Body of pancreas (tissue), 4 donors: Measurements from ENCODE around the gene HMCN2. TPM values are rescaled to one million over a fixed set of nuclear protein-coding genes. Genes with fewer than 3 reads are reported as not detected.

ENCODE experiments used
- ATAC-seq: fragments of 150-250 bp; one replicate; pipeline ENCODE4 v1.9.1; 2016
- DNase-seq, 4 donors: peaks; one replicate each; pipeline ENCODE4 v3.0.0-alpha.2; 2019
- H3K27ac ChIP-seq, 4 donors: fragments of 200-600 bp; sonication (generic); 1 replicate in 3 of 4; 2 replicates in 1 of 4; pipeline versions ENCODE4 v1.5.1 to v1.6.1; 2016 to 2019; ENCODE audit warnings: mild to moderate bottlenecking in 1 of 4, mixed read lengths in 1 of 4, moderate library complexity in 1 of 4
- H3K27me3 ChIP-seq, 2 donors: fragments of 200-600 bp; sonication (generic); one replicate each; pipeline ENCODE4 v1.6.0; 2016; ENCODE audit warnings: mild to moderate bottlenecking in 1 of 2
- H3K36me3 ChIP-seq, 2 donors: fragments of 200-600 bp; sonication (generic); replicated peaks in 1 of 2; 2 replicates each; pipeline ENCODE4 v1.5.1; 2016; ENCODE audit warnings: low read depth in 2 of 2; ENCODE audit not compliant: insufficient read depth in 1 of 2
- H3K4me1 ChIP-seq: fragments of 200-600 bp; sonication (generic); one replicate; pipeline ENCODE4 v1.6.0; 2016
- H3K4me3 ChIP-seq, 2 donors: fragments of 200-600 bp; sonication (generic); 1 replicate in 1 of 2; 2 replicates in 1 of 2; pipeline ENCODE4 v1.5.1; 2016 to 2019
- H3K9me3 ChIP-seq, 3 donors: fragments of 200-600 bp; sonication (generic); 1 replicate in 2 of 3; 2 replicates in 1 of 3; pipeline ENCODE4 v1.5.1; 2016
- CTCF ChIP-seq, 7 experiments: fragments of 450-650 bp in 4 of 7; fragments of 200-600 bp in 3 of 7; sonication (generic) in 3 of 7; IDR thresholded peaks; one replicate each; pipeline ENCODE4 v1.5.1; 2016 to 2019; ENCODE audit warnings: antibody characterized with exemption in 7 of 7
- POLR2A ChIP-seq, 3 donors: fragments of 450-650 bp; IDR thresholded peaks; one replicate each; pipeline ENCODE4 v1.6.1; 2016; ENCODE audit warnings: antibody characterized with exemption in 3 of 3, mild to moderate bottlenecking in 2 of 3
- WGBS, 2 donors: methylation state at CpG; one replicate each; pipeline ENCODE4 v1.1.5; 2017; 5-methylcytosine and 5-hydroxymethylcytosine counted together
- intact Hi-C: fragments of 100-400 bp; cut with DNase I; formaldehyde crosslinking; loops from one replicate; pipeline ENCODE4 v1.15.1; 2023
- total RNA-seq, 2 donors: library from RNA; depleted of rRNA; stranded (reverse); fragments of >200 nt; gene quantifications; one replicate each; pipeline ENCODE4 v1.1.0, GENCODE V29; 2016

The HMCN2 gene
- total RNA-seq, 2 donors from 2014 or later: 0.78 to 3.6 TPM

- H3K4me3 ChIP-seq: no peak overlapping the region
- intact Hi-C loops: no loop called here
- ATAC-seq (no peak), DNase-seq (peak in 1 of 4 donors; percentile 12)
- TF ChIP-seq CTCF (IDR thresholded peaks at IDR 0.05): no peak
- TF ChIP-seq POLR2A (IDR thresholded peaks at IDR 0.05): no peak
- H3K27me3 ChIP-seq: no peaks in the 10 kb centered on the region
- H3K9me3 ChIP-seq: no peaks in the 10 kb centered on the region
- no peaks in the 10 kb centered on the region for H3K36me3 ChIP-seq
- H3K4me1 ChIP-seq: no peaks in the 10 kb centered on the region
- WGBS, 2 donors: 71% methylated on average over 20 of the region's 20 CpGs; no CpG with 5 or more reads in 1 of the 2 donors
- H3K27ac ChIP-seq: no peak overlapping the region
Observed at GRCh38 chr9:130382636-130383349, 117.2 kb downstream of the HMCN2 start.

GRCh38 chr9:130383350-130383715, 117.8 kb downstream of the HMCN2 start:
- Histone ChIP-seq H3K36me3 (no peaks in the 10 kb centered on the region), H3K27ac (no peak overlapping the region), H3K27me3 (no peaks in the 10 kb centered on the region), H3K9me3 (no peaks in the 10 kb centered on the region), H3K4me1 (no peaks in the 10 kb centered on the region), H3K4me3 (no peak overlapping the region)
- intact Hi-C loops: no loop called here
- TF ChIP-seq CTCF (IDR thresholded peaks at IDR 0.05) (no peak), POLR2A (IDR thresholded peaks at IDR 0.05) (no peak)
- WGBS, 2 donors: 100% methylated on average over 3 of the region's 8 CpGs; no CpG with 5 or more reads in 1 of the 2 donors
- ATAC-seq: no peak
- DNase-seq: no peak

- intact Hi-C loops: no loop called here
- ATAC-seq (no peak), DNase-seq (no peak)
Observed at GRCh38 chr9:130383979-130384676, 118.6 kb downstream of the HMCN2 start.

GRCh38 chr9:130385257-130385656, 119.7 kb downstream of the HMCN2 start:
- no peak for ATAC-seq
- no peaks in the 10 kb centered on the region for H3K36me3 ChIP-seq
- intact Hi-C loops: no loop called here
- H3K27me3 ChIP-seq: no peaks in the 10 kb centered on the region
- TF ChIP-seq POLR2A (IDR thresholded peaks at IDR 0.05): no peak
- no peak for TF ChIP-seq CTCF (IDR thresholded peaks at IDR 0.05)
- no peak overlapping the region for H3K4me3 ChIP-seq
- 74 to 80% methylated on average over 2 to 9 of the region's 11 CpGs for WGBS, 2 donors
- no peak for DNase-seq
- no peaks in the 10 kb centered on the region for H3K9me3 ChIP-seq
- no peak overlapping the region for H3K27ac ChIP-seq
- H3K4me1 ChIP-seq: no peaks in the 10 kb centered on the region

More at GRCh38 chr9:130383979-130384676, 118.6 kb downstream of the HMCN2 start:
- TF ChIP-seq POLR2A (IDR thresholded peaks at IDR 0.05): no peak
- no peak for TF ChIP-seq CTCF (IDR thresholded peaks at IDR 0.05)
- no peak overlapping the region for H3K4me3 ChIP-seq
- H3K27me3 ChIP-seq: no peaks in the 10 kb centered on the region
- H3K9me3 ChIP-seq: no peaks in the 10 kb centered on the region
- H3K4me1 ChIP-seq: no peaks in the 10 kb centered on the region
- WGBS, 2 donors: 70 to 81% methylated on average over 5 to 18 of the region's 18 CpGs
- no peaks in the 10 kb centered on the region for H3K36me3 ChIP-seq
- no peak overlapping the region for H3K27ac ChIP-seq
